IMR-90 (cell line): ENCODE data around the gene TBC1D1. TPM values are rescaled to one million over a fixed set of nuclear protein-coding genes. Genes with fewer than 3 reads are reported as not detected.

ENCODE experiments used
- ATAC-seq: fragments of 200-7000 bp; cut with Tn5 transposase; 2 replicates; pipeline ENCODE4 v1.9.1; 2020; ENCODE audit warnings: low read depth, mild to moderate bottlenecking, moderate library complexity
- BruUV-seq: library from RNA; stranded (reverse); fragments of 400-500 nt; replicated peaks from 2 replicates; lab custom pipeline; 2021; lab: Mats Ljungman, UMichigan
- CTCF ChIA-PET: fragments of 300-600 bp; formaldehyde crosslinking; extraction: SDS; loops from one replicate; lab custom pipeline; 2021; ENCODE audit warnings: antibody characterized with exemption; lab: Yijun Ruan, JAX
- POLR2A ChIA-PET: fragments of 300-600 bp; sonication (Branson Sonifier 250); formaldehyde crosslinking; loops from one replicate; lab custom pipeline; 2022; ENCODE audit warnings: antibody characterized with exemption; ENCODE audit not compliant: unreplicated experiment; lab: Charles Lee
- DNase-seq: peaks from one replicate; pipeline ENCODE4 v3.0.0; 2013
- H2AFZ ChIP-seq: replicated peaks from 2 replicates; pipeline ENCODE3; 2013; ENCODE audit warnings: low read length, mild to moderate bottlenecking; ENCODE audit not compliant: poor library complexity
- H2AK5ac ChIP-seq: 2 replicates; pipeline ENCODE4 v1.6.1; 2013; ENCODE audit warnings: low read depth, low read length, inconsistent platforms
- H2AK9ac ChIP-seq: replicated peaks from 2 replicates; pipeline ENCODE3; 2013; ENCODE audit warnings: mild to moderate bottlenecking, low read depth, low read length, moderate library complexity; ENCODE audit not compliant: poor library complexity
- H2BK120ac ChIP-seq: 2 replicates; pipeline ENCODE4 v1.6.1; 2013; ENCODE audit warnings: low read depth, low read length, inconsistent platforms
- H2BK15ac ChIP-seq: 3 replicates; pipeline ENCODE4 v1.6.1; 2013; ENCODE audit warnings: low read depth, low read length, inconsistent platforms
- H2BK20ac ChIP-seq: 2 replicates; pipeline ENCODE4 v1.6.1; 2013; ENCODE audit warnings: low read depth, mild to moderate bottlenecking, inconsistent platforms, low read length, moderate library complexity
- H2BK5ac ChIP-seq: 2 replicates; pipeline ENCODE4 v1.6.1; 2013; ENCODE audit warnings: mild to moderate bottlenecking, low read depth, low read length, inconsistent platforms; ENCODE audit not compliant: poor library complexity, severe bottlenecking
- H3K14ac ChIP-seq: replicated peaks from 2 replicates; pipeline ENCODE4 v1.6.1; 2013; ENCODE audit warnings: low read depth, low read length, inconsistent platforms
- H3K18ac ChIP-seq: 2 replicates; pipeline ENCODE4 v1.6.1; 2013; ENCODE audit warnings: low read depth, low read length, control low read depth
- H3K23ac ChIP-seq: 2 replicates; pipeline ENCODE4 v1.6.1; 2013; ENCODE audit warnings: low read depth, low read length, inconsistent platforms
- H3K27ac ChIP-seq: 2 replicates; pipeline ENCODE4 v1.5.1; 2013; ENCODE audit warnings: mild to moderate bottlenecking, control low read depth, low read length; ENCODE audit not compliant: insufficient read depth
- H3K27me3 ChIP-seq: 2 replicates; pipeline ENCODE4 v1.6.1; 2013; ENCODE audit warnings: low read length; ENCODE audit not compliant: control insufficient read depth, insufficient read depth
- H3K36me3 ChIP-seq: 2 replicates; pipeline ENCODE4 v1.6.1; 2013; ENCODE audit warnings: low read length, mixed read lengths; ENCODE audit not compliant: control insufficient read depth, insufficient read depth
- H3K4ac ChIP-seq: 2 replicates; pipeline ENCODE4 v1.6.1; 2013; ENCODE audit warnings: low read depth, low read length, inconsistent platforms
- H3K4me1 ChIP-seq: 2 replicates; pipeline ENCODE4 v1.6.1; 2013; ENCODE audit warnings: low read length, mixed read lengths; ENCODE audit not compliant: control insufficient read depth, insufficient read depth
- H3K4me2 ChIP-seq: 2 replicates; pipeline ENCODE4 v1.6.1; 2013; ENCODE audit warnings: low read depth, mild to moderate bottlenecking, control low read depth, low read length, moderate library complexity
- H3K4me3 ChIP-seq: 2 replicates; pipeline ENCODE4 v1.5.1; 2013; ENCODE audit warnings: low read depth, mild to moderate bottlenecking, control low read depth, low read length, moderate library complexity; ENCODE audit not compliant: insufficient read depth
- H3K56ac ChIP-seq: 2 replicates; pipeline ENCODE4 v1.6.1; 2013; ENCODE audit warnings: low read length, inconsistent platforms; ENCODE audit not compliant: insufficient read depth; ENCODE audit errors: extremely low read depth
- H3K79me1 ChIP-seq, 2 experiments: 2 replicates each; pipeline ENCODE4 v1.6.1; 2013; ENCODE audit warnings: low read length in 2 of 2, inconsistent platforms in 1 of 2, low read depth in 1 of 2
- H3K9ac ChIP-seq: 2 replicates; pipeline ENCODE4 v1.6.1; 2013; ENCODE audit warnings: low read depth, low read length, control low read depth
- H3K9me1 ChIP-seq: 2 replicates; pipeline ENCODE4 v1.6.1; 2013; ENCODE audit warnings: low read length, inconsistent platforms; ENCODE audit not compliant: insufficient read depth
- H3K9me3 ChIP-seq: 2 replicates; pipeline ENCODE4 v1.6.1; 2013; ENCODE audit warnings: low read length; ENCODE audit not compliant: control insufficient read depth, insufficient read depth
- H4K20me1 ChIP-seq: 2 replicates; pipeline ENCODE4 v1.6.1; 2013; ENCODE audit warnings: low read length, inconsistent platforms; ENCODE audit not compliant: insufficient read depth
- H4K5ac ChIP-seq: 2 replicates; pipeline ENCODE4 v1.6.1; 2013; ENCODE audit warnings: mild to moderate bottlenecking, low read depth, low read length, control low read depth
- H4K8ac ChIP-seq, 2 experiments: 2 replicates each; pipeline ENCODE4 v1.6.1; 2013; ENCODE audit warnings: low read depth in 2 of 2, low read length in 2 of 2, control low read depth in 1 of 2, inconsistent platforms in 1 of 2
- H4K91ac ChIP-seq: 2 replicates; pipeline ENCODE4 v1.6.1; 2013; ENCODE audit warnings: low read depth, low read length, inconsistent platforms; ENCODE audit not compliant: insufficient read depth
- BHLHE40 ChIP-seq: fragments of 150-350 bp; IDR thresholded peaks from 2 replicates; pipeline ENCODE4 v1.6.1; 2016; ENCODE audit warnings: mild to moderate bottlenecking, low read depth, low read length
- CEBPB ChIP-seq: IDR thresholded peaks from 2 replicates; pipeline ENCODE4 v1.6.1; 2012; ENCODE audit warnings: low read depth, low read length, improper control_type of control experiment
- CHD1 ChIP-seq: IDR thresholded peaks from 2 replicates; pipeline ENCODE4 v1.6.1; 2012; ENCODE audit warnings: low read depth, low read length, improper control_type of control experiment
- ELK1 ChIP-seq: fragments of 150-350 bp; IDR thresholded peaks from 2 replicates; pipeline ENCODE4 v1.6.1; 2016; ENCODE audit warnings: low read depth, mild to moderate bottlenecking, low read length, moderate library complexity, borderline replicate concordance
- FOS ChIP-seq: fragments of 150-350 bp; IDR thresholded peaks from 2 replicates; pipeline ENCODE4 v1.6.1; 2016; ENCODE audit warnings: low read depth, low read length
- MAFK ChIP-seq: IDR thresholded peaks from 2 replicates; pipeline ENCODE4 v1.6.1; 2012; ENCODE audit warnings: low read depth, low read length, improper control_type of control experiment
- MAZ ChIP-seq: IDR thresholded peaks from 2 replicates; pipeline ENCODE4 v1.6.1; 2012; ENCODE audit warnings: low read depth, mild to moderate bottlenecking, low read length, improper control_type of control experiment, moderate library complexity, borderline replicate concordance
- MXI1 ChIP-seq: IDR thresholded peaks from 2 replicates; pipeline ENCODE4 v1.6.1; 2012; ENCODE audit warnings: low read depth, mild to moderate bottlenecking, low read length, moderate library complexity, borderline replicate concordance
- NFE2L2 ChIP-seq: fragments of 150-350 bp; IDR thresholded peaks from 2 replicates; pipeline ENCODE4 v1.6.1; 2016; ENCODE audit warnings: low read depth, mild to moderate bottlenecking, low read length
- POLR2A ChIP-seq: IDR thresholded peaks from 2 replicates; pipeline ENCODE4 v1.6.1; 2012; ENCODE audit warnings: mild to moderate bottlenecking, low read depth, low read length
- RAD21 ChIP-seq: IDR thresholded peaks from 2 replicates; pipeline ENCODE4 v1.6.1; 2012; ENCODE audit warnings: low read length, improper control_type of control experiment
- RCOR1 ChIP-seq: IDR thresholded peaks from 2 replicates; pipeline ENCODE4 v1.6.1; 2012; ENCODE audit warnings: mild to moderate bottlenecking, low read length, improper control_type of control experiment; ENCODE audit not compliant: insufficient replicate concordance
- RFX5 ChIP-seq: IDR thresholded peaks from 2 replicates; pipeline ENCODE4 v1.8.0; 2012; ENCODE audit warnings: low read depth, mild to moderate bottlenecking, low read length, moderate library complexity
- SMC3 ChIP-seq: fragments of 150-350 bp; IDR thresholded peaks from 2 replicates; pipeline ENCODE4 v1.6.1; 2016; ENCODE audit warnings: low read depth, mild to moderate bottlenecking, antibody characterized with exemption, low read length, moderate library complexity
- WGBS, 2 experiments: methylation state at CpG; one replicate each; pipeline versions ENCODE4 v1.1.5 to v1.1.7; 2013; ENCODE audit warnings: missing lambda C conversion rate in 2 of 2; ENCODE audit not compliant: insufficient read length in 1 of 2; ENCODE audit errors: extremely low coverage in 2 of 2; 5-methylcytosine and 5-hydroxymethylcytosine counted together
- dilution Hi-C: fragments of 300-500 bp; cut with HindIII; formaldehyde crosslinking; loops from one replicate; pipeline ENCODE4 v1.14.3; 2018; ENCODE audit warnings: low sequenced_read_pairs; ENCODE audit not compliant: unreplicated experiment
- in situ Hi-C: fragments of 300-500 bp; cut with MboI; formaldehyde crosslinking; loops from 3 replicates; pipeline ENCODE4 v1.14.3; 2019; ENCODE audit warnings: low sequenced_read_pairs, inconsistent platforms, mixed read lengths
- intact Hi-C: fragments of 100-400 bp; cut with micrococcal nuclease; formaldehyde crosslinking; loops from 2 replicates; pipeline ENCODE4 v1.10.0; 2022
- polyA plus RNA-seq, 3 experiments: library from polyadenylated mRNA; depleted of rRNA; stranded (reverse); fragments of >200 nt; gene quantifications; 2 replicates each; pipeline ENCODE4 v1.2.3, GENCODE V29; 2012; ENCODE audit warnings: low replicate concordance in 1 of 3
- total RNA-seq: library from RNA; depleted of rRNA; stranded (reverse); fragments of >200 nt; gene quantifications from 2 replicates; pipeline ENCODE4 v1.2.3, GENCODE V29; 2012
- TF ChIP-seq, protein P1 (sequence below): fragments of 150-350 bp; IDR thresholded peaks from 2 replicates; pipeline ENCODE4 v1.6.1; 2017; ENCODE audit warnings: mild to moderate bottlenecking, antibody characterized with exemption, low read length, low read depth
- TF ChIP-seq, protein P2 (sequence below): conservative IDR thresholded peaks from 2 replicates; pipeline ENCODE4 v1.5.1; 2012; ENCODE audit warnings: mild to moderate bottlenecking, low read depth, low read length, improper control_type of control experiment

Gene TBC1D1
- total and polyA plus RNA-seq, 2 of the 4 experiments (the other 2 are of a cell fraction): 42.4 to 104 TPM

DNA sequence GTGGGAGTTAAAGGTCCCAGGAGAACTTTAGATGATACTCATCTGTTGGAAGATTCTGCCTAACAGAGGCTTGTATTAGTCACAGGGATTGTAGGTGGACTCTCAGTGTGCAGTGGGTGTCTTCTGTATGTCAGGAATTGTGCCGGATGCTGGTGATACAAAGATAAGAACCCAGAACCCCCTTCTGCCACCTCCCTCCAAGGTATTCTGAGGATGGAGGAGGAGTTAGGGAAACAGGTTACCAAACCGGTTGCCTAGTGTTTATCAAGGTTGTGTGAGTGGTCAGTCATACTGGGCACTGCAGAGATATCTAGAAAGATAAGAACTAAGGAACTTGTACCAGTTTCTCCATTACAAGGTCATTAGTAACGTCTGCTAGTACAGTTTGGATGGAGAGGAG lies 130.9 kb downstream of the TBC1D1 start:
- Histone ChIP-seq H4K8ac (no peak overlapping the region), H2AFZ (no peak overlapping the region), H2BK120ac (no peak overlapping the region), H4K91ac (no peak overlapping the region), H3K36me3 (peaks cover 5% of the 10 kb centered on the region), H3K4me2 (no peak overlapping the region), H2BK5ac (no peak overlapping the region), H3K79me1 (peaks cover 0 to 4% of the 10 kb centered on the region in 2 experiments; a peak in 1 of 4 replicates), H3K9ac (no peak overlapping the region), H2AK5ac (no peak overlapping the region), H3K27me3 (no peaks in the 10 kb centered on the region), H2BK20ac (no peak overlapping the region), H3K14ac (no peak overlapping the region), H4K20me1 (no peaks in the 10 kb centered on the region), H3K4me1 (no peaks in the 10 kb centered on the region), H3K4me3 (no peak overlapping the region), H4K5ac (no peak overlapping the region), H3K23ac (no peak overlapping the region), H3K56ac (no peak overlapping the region), H3K18ac (no peak overlapping the region), H3K9me1 (no peaks in the 10 kb centered on the region), H2AK9ac (no peak overlapping the region), H3K27ac (no peak overlapping the region), H3K4ac (no peak overlapping the region), H3K9me3 (no peaks in the 10 kb centered on the region), H2BK15ac (no peak overlapping the region)
- no TSS peak for BruUV-seq
- no peak for ATAC-seq
- in situ Hi-C loops (no loop called here), dilution Hi-C loops (no loop called here), intact Hi-C loops (no loop called here)
- WGBS, 2 experiments: no CpG with 5 or more reads among the region's 3 CpGs
- TF ChIP-seq CHD1: no peak
- no peak for TF ChIP-seq ELK1
- no peak for TF ChIP-seq POLR2A
- TF ChIP-seq RAD21: no peak
- no peak for TF ChIP-seq RCOR1
- no peak for TF ChIP-seq MAFK
- TF ChIP-seq BHLHE40: no peak
- no peak for TF ChIP-seq NFE2L2
- no peak for TF ChIP-seq RFX5
- TF ChIP-seq, protein P1, sequence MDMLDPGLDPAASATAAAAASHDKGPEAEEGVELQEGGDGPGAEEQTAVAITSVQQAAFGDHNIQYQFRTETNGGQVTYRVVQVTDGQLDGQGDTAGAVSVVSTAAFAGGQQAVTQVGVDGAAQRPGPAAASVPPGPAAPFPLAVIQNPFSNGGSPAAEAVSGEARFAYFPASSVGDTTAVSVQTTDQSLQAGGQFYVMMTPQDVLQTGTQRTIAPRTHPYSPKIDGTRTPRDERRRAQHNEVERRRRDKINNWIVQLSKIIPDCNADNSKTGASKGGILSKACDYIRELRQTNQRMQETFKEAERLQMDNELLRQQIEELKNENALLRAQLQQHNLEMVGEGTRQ: no peak
- TF ChIP-seq FOS: no peak
- TF ChIP-seq SMC3: no peak
- no peak for TF ChIP-seq MAZ
- TF ChIP-seq, protein P2, sequence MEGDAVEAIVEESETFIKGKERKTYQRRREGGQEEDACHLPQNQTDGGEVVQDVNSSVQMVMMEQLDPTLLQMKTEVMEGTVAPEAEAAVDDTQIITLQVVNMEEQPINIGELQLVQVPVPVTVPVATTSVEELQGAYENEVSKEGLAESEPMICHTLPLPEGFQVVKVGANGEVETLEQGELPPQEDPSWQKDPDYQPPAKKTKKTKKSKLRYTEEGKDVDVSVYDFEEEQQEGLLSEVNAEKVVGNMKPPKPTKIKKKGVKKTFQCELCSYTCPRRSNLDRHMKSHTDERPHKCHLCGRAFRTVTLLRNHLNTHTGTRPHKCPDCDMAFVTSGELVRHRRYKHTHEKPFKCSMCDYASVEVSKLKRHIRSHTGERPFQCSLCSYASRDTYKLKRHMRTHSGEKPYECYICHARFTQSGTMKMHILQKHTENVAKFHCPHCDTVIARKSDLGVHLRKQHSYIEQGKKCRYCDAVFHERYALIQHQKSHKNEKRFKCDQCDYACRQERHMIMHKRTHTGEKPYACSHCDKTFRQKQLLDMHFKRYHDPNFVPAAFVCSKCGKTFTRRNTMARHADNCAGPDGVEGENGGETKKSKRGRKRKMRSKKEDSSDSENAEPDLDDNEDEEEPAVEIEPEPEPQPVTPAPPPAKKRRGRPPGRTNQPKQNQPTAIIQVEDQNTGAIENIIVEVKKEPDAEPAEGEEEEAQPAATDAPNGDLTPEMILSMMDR: no peak
- TF ChIP-seq MXI1: no peak
- no peak for TF ChIP-seq CEBPB
- no peak for DNase-seq
- ChIA-PET CTCF (no interaction called here), POLR2A (no interaction called here)
